Activated CD8-positive, alpha-beta T cell treated with anti-CD3 and anti-CD28 coated beads, Interleukin-2, amount 10 ng/mL, durations not matched to agents 7 days and 5 days (primary cell): ENCODE data around the gene CORO2B. TPM values are rescaled to one million over a fixed set of nuclear protein-coding genes. Genes with fewer than 3 reads are reported as not detected.

ENCODE experiments used
- ATAC-seq: fragments of 150-1000 bp; cut with Tn5 transposase; one replicate; pipeline ENCODE4 v1.10.0; 2021; ENCODE audit warnings: moderate library complexity
- CTCF ChIA-PET: fragments of 350-600 bp; sonication (Branson Sonifier 250); formaldehyde crosslinking; loops from one replicate; lab custom pipeline; 2021; ENCODE audit warnings: antibody characterized with exemption; lab: Charles Lee
- POLR2A ChIA-PET: fragments of 350-600 bp; sonication (Branson Sonifier 250); formaldehyde crosslinking; loops from one replicate; lab custom pipeline; 2021; ENCODE audit warnings: antibody characterized with exemption; lab: Charles Lee
- DNase-seq: peaks from one replicate; pipeline ENCODE4 v3.0.0-alpha.2; 2020
- H3K27ac Mint-ChIP-seq: one replicate; pipeline ENCODE4 v1.8.0; 2021; ENCODE audit warnings: mild to moderate bottlenecking, mixed read lengths
- H3K27me3 Mint-ChIP-seq: one replicate; pipeline ENCODE4 v1.8.0; 2021; ENCODE audit warnings: low read depth, mixed read lengths
- H3K36me3 Mint-ChIP-seq: one replicate; pipeline ENCODE4 v1.8.0; 2021; ENCODE audit warnings: low read depth, mixed read lengths
- H3K4me1 Mint-ChIP-seq: one replicate; pipeline ENCODE4 v1.8.0; 2021; ENCODE audit warnings: low read depth, mixed read lengths
- H3K4me3 Mint-ChIP-seq: one replicate; pipeline ENCODE4 v1.8.0; 2021; ENCODE audit warnings: mild to moderate bottlenecking, mixed read lengths
- H3K9me3 Mint-ChIP-seq: one replicate; pipeline ENCODE4 v1.8.0; 2022; ENCODE audit warnings: mixed read lengths; ENCODE audit not compliant: insufficient read depth
- total RNA-seq, 2 experiments: library from RNA; stranded (reverse); gene quantifications; one replicate each; pipeline ENCODE4 v1.2.3, GENCODE V29; 2021

CORO2B gene
- total RNA-seq = not detected

DNA sequence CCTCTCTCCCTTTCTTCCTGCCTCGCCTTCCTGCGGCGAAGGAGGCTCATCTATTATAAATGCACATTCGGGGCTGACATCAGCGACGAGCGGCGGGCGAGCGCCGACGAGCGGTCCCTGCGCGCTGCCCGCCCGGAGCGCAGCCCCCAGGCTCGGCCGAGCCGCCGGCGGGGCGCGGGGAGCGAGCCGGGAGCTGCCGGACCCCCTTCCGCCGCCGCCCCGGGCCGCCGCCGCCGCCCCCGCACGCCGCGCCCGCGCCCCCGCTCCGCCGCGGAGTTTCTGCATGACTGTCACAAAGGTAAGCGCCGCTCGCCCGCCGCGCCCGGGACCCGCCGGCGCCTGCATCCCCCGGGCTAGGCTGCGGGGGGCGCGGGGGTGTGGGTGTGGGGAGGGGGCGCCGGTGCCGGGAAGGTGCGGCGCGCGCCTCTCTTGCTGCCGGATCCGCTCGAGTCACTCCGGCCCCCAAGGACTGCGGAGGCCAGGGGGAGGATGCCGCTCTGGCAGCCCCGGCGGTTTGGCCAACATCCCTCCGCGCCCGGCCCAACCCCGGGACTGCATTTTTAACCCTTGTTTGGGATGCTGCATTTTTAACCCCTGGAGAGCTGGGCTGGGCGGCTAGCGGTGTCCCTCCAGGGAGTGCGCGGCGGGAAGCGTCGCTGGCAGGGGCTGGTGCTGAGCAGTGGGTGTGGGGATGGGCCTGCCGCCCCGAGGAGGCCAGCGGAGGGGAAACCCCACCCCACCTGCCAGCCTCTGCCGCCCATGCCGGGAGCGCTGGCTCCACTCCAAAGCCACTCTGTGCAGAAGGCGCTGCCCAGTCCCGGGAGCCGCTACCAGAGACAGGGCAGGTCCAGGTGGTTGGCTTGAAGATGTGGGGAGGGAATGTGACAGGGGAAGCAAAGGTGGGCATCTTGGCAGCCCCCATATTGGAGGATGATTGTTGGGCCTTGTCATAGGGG, at the start of gene CORO2B:
Gene CORO2B (plus strand): TSS at position 14 of the 956 bp plus-strand sequence. CDS start 270 bp downstream, at position 284.
- Mint-ChIP-seq H3K36me3 (no peaks in the 10 kb centered on the region), H3K27me3 (peaks cover 47% of the 10 kb centered on the region), H3K4me3 (peak within 1 kb of the TSS; percentile 69), H3K4me1 (peaks cover 10% of the 10 kb centered on the region), H3K27ac (no peak within 1 kb of the TSS), H3K9me3 (no peaks in the 10 kb centered on the region)
- ATAC-seq (peak; percentile 10), DNase-seq (no peak)
- CTCF ChIA-PET = no interaction called here
- POLR2A ChIA-PET = no interaction called here

GRCh38 chr15:68531387-68532179, 47.2 kb upstream of the CORO2B start:
- DNase-seq (no peak), ATAC-seq (no peak)
- Mint-ChIP-seq H3K27ac (no peak overlapping the region), H3K4me1 (peaks cover 31% of the 10 kb centered on the region), H3K36me3 (peaks cover 11% of the 10 kb centered on the region), H3K27me3 (peaks cover 9% of the 10 kb centered on the region), H3K4me3 (no peak overlapping the region), H3K9me3 (peaks cover 19% of the 10 kb centered on the region)
- POLR2A ChIA-PET = no interaction called here
- CTCF ChIA-PET = interaction anchor here (0.8 to 2.0 kb wide), 2 partner anchors 18 to 225 kb away, joined by 3 to 5 read pairs; no protein-coding TSS in a partner anchor

DNA sequence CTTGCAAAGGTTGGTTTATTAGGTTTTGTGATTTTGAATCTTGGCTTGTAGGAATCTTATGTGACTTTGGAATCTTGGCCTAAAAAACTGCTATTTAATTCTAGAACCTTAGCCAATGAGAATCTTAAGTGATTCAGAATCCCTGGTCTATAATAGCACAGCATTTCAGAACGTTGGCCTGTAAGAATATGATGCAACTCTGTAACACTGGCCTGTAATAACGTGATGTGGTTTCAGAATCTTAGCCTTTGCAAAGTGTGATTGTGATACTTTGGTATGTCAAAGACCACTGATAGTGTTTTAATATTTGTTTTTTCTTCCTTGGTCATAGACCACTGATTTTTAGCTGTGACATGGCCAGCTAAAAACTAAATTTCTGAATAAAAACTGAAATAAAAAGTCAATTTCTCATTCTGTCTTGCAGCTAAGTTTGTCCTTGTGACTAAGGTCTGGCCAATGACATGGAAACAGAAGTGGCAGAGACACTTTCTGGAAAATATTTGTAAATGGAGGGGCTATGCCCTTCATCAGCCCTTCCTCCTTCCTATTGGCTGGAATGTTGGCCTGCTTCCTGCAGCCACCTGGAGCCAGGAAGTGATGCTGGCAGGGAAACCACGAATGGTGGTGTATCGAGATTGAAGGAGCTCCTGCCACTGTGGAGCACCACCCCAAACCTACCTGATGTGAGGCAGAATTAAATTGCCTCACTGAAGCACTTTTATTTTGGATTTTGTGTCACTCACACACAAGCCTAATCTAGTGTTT, 42.3 kb upstream of the CORO2B start:
- ChIA-PET POLR2A (no interaction called here), CTCF (interaction anchor here (2.9 to 7.4 kb wide), 2 partner anchors 13 to 230 kb away, joined by 8 to 54 read pairs; no protein-coding TSS in a partner anchor)
- Mint-ChIP-seq H3K27ac (no peak overlapping the region), H3K4me3 (no peak overlapping the region), H3K9me3 (peaks cover 17% of the 10 kb centered on the region), H3K27me3 (peaks cover 21% of the 10 kb centered on the region), H3K4me1 (peaks cover 2% of the 10 kb centered on the region), H3K36me3 (peaks cover 9% of the 10 kb centered on the region)
- DNase-seq = no peak
- ATAC-seq = no peak

- ATAC-seq = no peak
- H3K36me3 Mint-ChIP-seq = peaks cover 8% of the 10 kb centered on the region
- DNase-seq = no peak
- H3K4me1 Mint-ChIP-seq = peaks cover 2% of the 10 kb centered on the region
- peaks cover 17% of the 10 kb centered on the region for H3K9me3 Mint-ChIP-seq
- no peak overlapping the region for H3K4me3 Mint-ChIP-seq
- H3K27me3 Mint-ChIP-seq = peaks cover 25% of the 10 kb centered on the region
- CTCF ChIA-PET = interaction anchor here (1.9 to 7.4 kb wide), 2 partner anchors 10 to 12 kb away, joined by 6 to 54 read pairs; no protein-coding TSS in a partner anchor
- H3K27ac Mint-ChIP-seq = no peak overlapping the region
- POLR2A ChIA-PET = no interaction called here
Measured at GRCh38 chr15:68537097-68537496, 41.7 kb upstream of the CORO2B start.

DNA sequence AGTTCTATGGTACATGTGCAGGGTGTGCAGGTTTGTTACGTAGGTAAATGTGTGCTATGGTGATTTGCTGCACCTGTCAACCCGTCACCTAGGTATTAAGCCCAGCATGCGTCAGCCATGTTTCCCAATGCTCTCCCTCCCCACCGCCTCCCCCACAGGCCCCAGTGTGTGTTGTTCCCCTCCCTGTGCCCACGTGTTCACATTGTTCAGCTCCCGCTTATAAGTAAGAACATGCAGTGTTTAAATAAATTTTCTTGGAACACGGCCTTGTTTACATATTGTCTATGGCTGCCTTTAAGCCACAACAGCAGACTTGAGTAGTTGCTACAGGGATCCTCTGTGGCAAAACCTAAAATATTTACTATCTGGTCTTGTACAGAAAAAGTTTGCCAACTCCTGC, 41.3 kb upstream of the CORO2B start:
- POLR2A ChIA-PET = no interaction called here
- Mint-ChIP-seq H3K27me3 (peaks cover 29% of the 10 kb centered on the region), H3K9me3 (peaks cover 17% of the 10 kb centered on the region), H3K4me3 (no peak overlapping the region), H3K27ac (no peak overlapping the region), H3K36me3 (peaks cover 8% of the 10 kb centered on the region), H3K4me1 (peaks cover 2% of the 10 kb centered on the region)
- CTCF ChIA-PET = interaction anchor here (1.8 to 7.4 kb wide), 4 partner anchors 9 to 285 kb away, joined by 6 to 54 read pairs (median 13); no protein-coding TSS in a partner anchor
- ATAC-seq = no peak
- no peak for DNase-seq

GRCh38 chr15:68538311-68538710, 40.5 kb upstream of the CORO2B start:
- ChIA-PET CTCF (interaction anchor here (1.1 to 7.4 kb wide), 11 partner anchors 8 to 285 kb away, joined by 3 to 54 read pairs (median 5); no protein-coding TSS in a partner anchor), POLR2A (no interaction called here)
- H3K36me3 Mint-ChIP-seq = peaks cover 8% of the 10 kb centered on the region
- H3K4me3 Mint-ChIP-seq = no peak overlapping the region
- no peak overlapping the region for H3K27ac Mint-ChIP-seq
- peaks cover 2% of the 10 kb centered on the region for H3K4me1 Mint-ChIP-seq
- DNase-seq (no peak), ATAC-seq (no peak)
- H3K9me3 Mint-ChIP-seq = peaks cover 17% of the 10 kb centered on the region
- peaks cover 30% of the 10 kb centered on the region for H3K27me3 Mint-ChIP-seq

GRCh38 chr15:68541743-68542142, 37.0 kb upstream of the CORO2B start:
- DNase-seq (no peak), ATAC-seq (no peak)
- peaks cover 33% of the 10 kb centered on the region for H3K27me3 Mint-ChIP-seq
- ChIA-PET POLR2A (no interaction called here), CTCF (interaction anchor here (0.7 to 1.0 kb wide), 3 partner anchors 8 to 235 kb away, joined by 3 to 6 read pairs (median 3); no protein-coding TSS in a partner anchor)
- no peak overlapping the region for H3K4me3 Mint-ChIP-seq
- H3K9me3 Mint-ChIP-seq = peaks cover 6% of the 10 kb centered on the region
- H3K27ac Mint-ChIP-seq = no peak overlapping the region
- peaks cover under 1% of the 10 kb centered on the region for H3K4me1 Mint-ChIP-seq
- no peaks in the 10 kb centered on the region for H3K36me3 Mint-ChIP-seq

GRCh38 chr15:68542348-68542747, 36.4 kb upstream of the CORO2B start:
- H3K4me1 Mint-ChIP-seq = no peaks in the 10 kb centered on the region
- no peaks in the 10 kb centered on the region for H3K36me3 Mint-ChIP-seq
- no peak overlapping the region for H3K4me3 Mint-ChIP-seq
- ChIA-PET CTCF (interaction anchor here (0.7 to 1.0 kb wide), 2 partner anchors 8 to 236 kb away, joined by 3 to 6 read pairs; no protein-coding TSS in a partner anchor), POLR2A (no interaction called here)
- no peak overlapping the region for H3K27ac Mint-ChIP-seq
- H3K27me3 Mint-ChIP-seq = peaks cover 36% of the 10 kb centered on the region
- DNase-seq (no peak), ATAC-seq (no peak)
- peaks cover 6% of the 10 kb centered on the region for H3K9me3 Mint-ChIP-seq

GRCh38 chr15:68542771-68543164, 36.0 kb upstream of the CORO2B start:
- peaks cover 6% of the 10 kb centered on the region for H3K9me3 Mint-ChIP-seq
- no peak overlapping the region for H3K4me3 Mint-ChIP-seq
- no peaks in the 10 kb centered on the region for H3K4me1 Mint-ChIP-seq
- H3K27ac Mint-ChIP-seq = no peak overlapping the region
- ChIA-PET POLR2A (no interaction called here), CTCF (no interaction called here)
- H3K27me3 Mint-ChIP-seq = peaks cover 38% of the 10 kb centered on the region
- H3K36me3 Mint-ChIP-seq = no peaks in the 10 kb centered on the region
- ATAC-seq (no peak), DNase-seq (no peak)

GRCh38 chr15:68543165-68544008, 35.4 kb upstream of the CORO2B start:
- H3K9me3 Mint-ChIP-seq = peaks cover 6% of the 10 kb centered on the region
- ChIA-PET CTCF (no interaction called here), POLR2A (no interaction called here)
- no peaks in the 10 kb centered on the region for H3K4me1 Mint-ChIP-seq
- H3K36me3 Mint-ChIP-seq = no peaks in the 10 kb centered on the region
- no peak overlapping the region for H3K27ac Mint-ChIP-seq
- peaks cover 41% of the 10 kb centered on the region for H3K27me3 Mint-ChIP-seq
- no peak overlapping the region for H3K4me3 Mint-ChIP-seq
- ATAC-seq (no peak), DNase-seq (no peak)
